Activated naive CD8-positive, alpha-beta T cell treated with anti-CD3 and anti-CD28 coated beads, Interleukin-2, amount 50 U/mL, for 24 hours (primary cell): ENCODE measurements around the gene SNAP47.
"Not testable (repeated sequence)": the region's sequence is repeated elsewhere in the genome, so short reads cannot be mapped to it uniquely, and the experiment has no call there.

Experiments used
- ATAC-seq: fragments of 150-1000 bp; cut with Tn5 transposase; one replicate; pipeline ENCODE4 v1.10.0; 2021
- DNase-seq: peaks from one replicate; pipeline ENCODE4 v3.0.0; 2021
- H3K27ac Mint-ChIP-seq: one replicate; pipeline ENCODE4 v1.8.0; 2021; ENCODE audit warnings: mild to moderate bottlenecking, mixed read lengths
- H3K27me3 Mint-ChIP-seq: one replicate; pipeline ENCODE4 v1.8.0; 2021; ENCODE audit warnings: mixed read lengths
- H3K36me3 Mint-ChIP-seq: one replicate; pipeline ENCODE4 v1.8.0; 2021; ENCODE audit warnings: low read depth, mixed read lengths
- H3K4me1 Mint-ChIP-seq: one replicate; pipeline ENCODE4 v1.8.0; 2021; ENCODE audit warnings: mixed read lengths
- H3K4me3 Mint-ChIP-seq: one replicate; pipeline ENCODE4 v1.8.0; 2021; ENCODE audit warnings: mild to moderate bottlenecking, moderate library complexity, mixed read lengths
- H3K9me3 Mint-ChIP-seq: one replicate; pipeline ENCODE4 v1.8.0; 2021; ENCODE audit warnings: mixed read lengths

The SNAP47 gene, protein sequence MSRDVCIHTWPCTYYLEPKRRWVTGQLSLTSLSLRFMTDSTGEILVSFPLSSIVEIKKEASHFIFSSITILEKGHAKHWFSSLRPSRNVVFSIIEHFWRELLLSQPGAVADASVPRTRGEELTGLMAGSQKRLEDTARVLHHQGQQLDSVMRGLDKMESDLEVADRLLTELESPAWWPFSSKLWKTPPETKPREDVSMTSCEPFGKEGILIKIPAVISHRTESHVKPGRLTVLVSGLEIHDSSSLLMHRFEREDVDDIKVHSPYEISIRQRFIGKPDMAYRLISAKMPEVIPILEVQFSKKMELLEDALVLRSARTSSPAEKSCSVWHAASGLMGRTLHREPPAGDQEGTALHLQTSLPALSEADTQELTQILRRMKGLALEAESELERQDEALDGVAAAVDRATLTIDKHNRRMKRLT

DNA sequence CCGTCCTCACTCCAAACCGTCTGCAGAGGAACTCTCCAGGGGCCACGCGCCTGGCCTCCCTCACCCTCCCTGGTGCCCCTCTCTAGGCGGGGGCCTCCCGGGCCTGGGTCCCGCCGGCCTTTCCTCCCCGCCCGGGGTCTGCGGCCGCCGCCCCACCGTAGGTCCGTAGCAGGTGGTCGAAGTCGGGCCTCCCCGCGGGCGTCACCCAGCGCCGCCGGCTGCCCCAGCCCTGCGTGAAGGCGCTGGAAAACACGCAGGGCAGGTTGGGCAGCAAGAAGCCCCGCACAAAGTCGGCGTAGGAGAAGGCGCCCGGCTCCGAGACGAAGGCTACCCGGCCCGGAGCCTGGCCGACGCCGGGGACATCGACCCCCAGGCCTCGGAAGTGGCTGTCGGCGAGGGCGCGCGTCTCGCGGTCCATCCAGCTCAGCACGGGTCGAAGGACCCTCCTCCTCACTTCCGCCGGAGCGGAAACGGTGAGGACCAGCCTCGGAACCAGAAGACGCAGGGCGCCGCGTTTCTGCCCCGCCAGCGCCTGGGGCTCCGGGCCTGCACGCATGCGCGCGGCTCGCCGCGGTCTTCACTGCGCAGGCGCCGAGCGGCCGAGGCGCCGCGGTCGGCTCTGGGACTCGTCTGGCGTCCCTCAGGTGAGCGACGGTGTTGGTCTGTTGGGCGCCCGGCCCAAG lies at the start of gene SNAP47, which contains the start of gene JMJD4:
Gene SNAP47, plus strand, starts transcription at position 580 of the 683 bp plus-strand sequence. CDS start 12,302 bp downstream, outside the sequence.
Gene JMJD4, minus strand, starts transcription at position 447 of the 683 bp plus-strand sequence. Its CDS starts 29 bp downstream, at position 418.
- Mint-ChIP-seq H3K9me3 (no peaks in the 10 kb centered on the region), H3K4me3 (peak within 1 kb of the TSS; percentile 90), H3K27me3 (no peaks in the 10 kb centered on the region), H3K27ac (peak within 1 kb of the TSS; percentile 83), H3K36me3 (peaks cover 11% of the 10 kb centered on the region), H3K4me1 (peaks cover 43% of the 10 kb centered on the region)
- DNase-seq: peak; percentile 94
- peak; percentile 95 for ATAC-seq

DNA sequence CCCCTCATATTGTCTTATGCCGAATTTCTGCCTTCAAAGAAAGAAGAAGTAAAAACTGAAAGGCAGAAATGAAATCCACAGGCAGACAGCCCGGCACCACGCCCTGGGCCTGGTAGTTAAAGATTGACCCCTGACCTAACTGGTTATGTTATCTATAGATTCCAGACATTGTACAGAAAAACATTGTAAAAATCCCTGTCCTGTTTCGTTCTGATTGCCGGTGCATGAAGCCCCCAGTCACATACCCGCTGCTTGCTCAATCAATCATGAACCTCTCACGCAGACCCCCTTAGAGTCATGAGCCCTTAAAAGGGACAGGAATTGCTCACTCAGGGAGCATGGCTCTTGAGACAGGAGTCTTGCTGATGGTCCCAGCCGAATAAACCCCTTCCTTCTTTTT lies 49.4 kb upstream of the SNAP47 start:
- no peak overlapping the region for H3K4me3 Mint-ChIP-seq
- H3K4me1 Mint-ChIP-seq: no peaks in the 10 kb centered on the region
- H3K9me3 Mint-ChIP-seq: peaks cover 63% of the 10 kb centered on the region
- H3K36me3 Mint-ChIP-seq: peaks cover 15% of the 10 kb centered on the region
- no peak for ATAC-seq
- no peak for DNase-seq
- no peak overlapping the region for H3K27ac Mint-ChIP-seq
- no peaks in the 10 kb centered on the region for H3K27me3 Mint-ChIP-seq

DNA sequence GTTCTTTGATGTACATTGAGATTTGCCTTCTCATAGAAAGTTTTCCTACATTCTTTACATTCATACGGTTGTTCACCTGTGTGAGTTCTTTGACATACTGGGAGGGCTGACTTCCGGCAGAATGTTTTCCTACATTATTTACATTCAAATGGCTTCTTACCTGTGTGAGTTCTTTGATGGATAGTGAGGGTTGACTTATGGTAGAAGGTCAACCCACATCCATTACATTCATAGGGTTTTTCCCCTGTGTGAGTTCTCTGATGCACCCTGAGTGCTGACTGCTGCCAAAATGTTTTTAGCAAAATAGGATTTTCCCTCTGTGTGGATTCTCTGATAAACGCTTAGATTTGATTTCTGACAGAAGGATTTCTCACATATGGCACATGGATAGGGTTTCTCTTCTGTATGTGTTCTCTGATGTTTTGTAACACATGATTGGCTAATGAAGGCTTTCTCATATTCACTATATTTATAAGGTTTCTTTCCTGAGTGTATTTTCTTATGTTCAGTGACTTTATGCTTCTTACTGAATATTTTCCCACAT lies 37.8 kb upstream of the SNAP47 start:
- Mint-ChIP-seq H3K4me3 (no peak overlapping the region), H3K36me3 (peaks cover 17% of the 10 kb centered on the region), H3K4me1 (no peaks in the 10 kb centered on the region), H3K9me3 (peaks cover 41% of the 10 kb centered on the region), H3K27me3 (no peaks in the 10 kb centered on the region), H3K27ac (no peak overlapping the region)
- DNase-seq (no peak), ATAC-seq (no peak)

DNA sequence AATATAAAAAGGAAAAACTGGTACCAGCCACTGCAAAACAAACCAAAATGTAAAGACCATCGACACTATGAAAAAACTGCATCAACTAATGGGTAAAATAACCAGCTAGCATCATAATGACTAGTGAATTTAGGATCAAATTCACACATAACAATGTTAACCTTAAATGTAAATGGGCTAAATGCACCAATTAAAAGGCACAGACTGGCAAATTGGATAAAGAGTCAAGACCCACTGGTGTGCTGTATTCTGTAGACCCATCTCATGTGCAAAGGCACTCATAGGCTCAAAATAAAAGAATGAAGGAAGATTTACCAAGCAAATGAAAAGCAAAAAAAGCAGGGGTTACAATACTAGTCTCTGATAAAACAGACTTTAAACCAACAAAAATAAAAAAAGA lies 33.6 kb upstream of the SNAP47 start:
- not testable (repeated sequence) for H3K4me1 Mint-ChIP-seq

DNA sequence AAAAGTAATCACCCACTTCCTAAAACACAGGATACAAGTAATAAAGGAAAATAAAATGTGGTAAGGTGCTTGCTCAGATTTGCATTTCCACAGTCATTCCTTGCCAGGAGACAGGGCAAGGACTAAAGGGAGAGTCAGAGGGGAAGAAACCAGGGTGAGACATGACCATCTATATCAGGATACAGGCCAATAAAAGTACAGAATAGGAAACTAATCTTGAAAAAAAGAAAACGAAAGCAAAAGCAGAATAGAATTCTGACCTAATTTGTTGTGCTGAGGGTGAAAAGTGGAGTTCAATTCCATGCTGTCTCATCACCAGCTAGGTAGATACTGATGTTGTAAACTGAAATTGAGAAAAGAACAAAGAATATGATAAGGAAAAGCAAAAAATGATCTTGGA lies 27.4 kb upstream of the SNAP47 start:
- Mint-ChIP-seq H3K4me1 (peaks cover 6% of the 10 kb centered on the region), H3K4me3 (no peak overlapping the region), H3K27me3 (no peaks in the 10 kb centered on the region), H3K36me3 (peaks cover 7% of the 10 kb centered on the region), H3K27ac (no peak overlapping the region), H3K9me3 (peaks cover 45% of the 10 kb centered on the region)
- ATAC-seq (peak; percentile 33), DNase-seq (no peak)

More for the DNA sequence above, 33.6 kb upstream of the SNAP47 start:
- H3K36me3 Mint-ChIP-seq: peaks cover 16% of the 10 kb centered on the region
- not testable (repeated sequence) for H3K27me3 Mint-ChIP-seq, ATAC-seq, H3K4me3 Mint-ChIP-seq, DNase-seq, H3K27ac Mint-ChIP-seq
- H3K9me3 Mint-ChIP-seq: peaks cover 52% of the 10 kb centered on the region

DNA sequence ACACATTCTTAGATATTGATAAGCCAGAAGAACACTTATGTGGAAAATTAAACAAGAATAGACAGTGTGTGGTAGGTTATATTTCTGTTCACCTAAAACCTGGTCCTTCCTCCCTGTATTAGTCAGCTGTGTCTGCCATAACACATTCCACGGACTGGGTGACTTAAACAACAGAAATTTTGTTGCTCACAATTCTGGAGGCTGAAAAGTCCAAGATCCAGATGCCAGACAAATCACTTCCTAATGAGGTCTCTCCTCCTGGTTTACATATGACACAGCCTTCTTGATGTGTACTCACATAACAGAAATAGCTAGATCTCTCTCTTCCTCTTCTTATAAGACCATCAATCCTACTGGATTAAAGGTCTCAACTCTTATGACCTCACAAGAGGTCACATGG lies 25.8 kb upstream of the SNAP47 start:
- H3K27me3 Mint-ChIP-seq: no peaks in the 10 kb centered on the region
- peaks cover 6% of the 10 kb centered on the region for H3K4me1 Mint-ChIP-seq
- ATAC-seq: no peak
- peaks cover 9% of the 10 kb centered on the region for H3K36me3 Mint-ChIP-seq
- peaks cover 37% of the 10 kb centered on the region for H3K9me3 Mint-ChIP-seq
- no peak overlapping the region for H3K27ac Mint-ChIP-seq
- H3K4me3 Mint-ChIP-seq: no peak overlapping the region
- DNase-seq: no peak

DNA sequence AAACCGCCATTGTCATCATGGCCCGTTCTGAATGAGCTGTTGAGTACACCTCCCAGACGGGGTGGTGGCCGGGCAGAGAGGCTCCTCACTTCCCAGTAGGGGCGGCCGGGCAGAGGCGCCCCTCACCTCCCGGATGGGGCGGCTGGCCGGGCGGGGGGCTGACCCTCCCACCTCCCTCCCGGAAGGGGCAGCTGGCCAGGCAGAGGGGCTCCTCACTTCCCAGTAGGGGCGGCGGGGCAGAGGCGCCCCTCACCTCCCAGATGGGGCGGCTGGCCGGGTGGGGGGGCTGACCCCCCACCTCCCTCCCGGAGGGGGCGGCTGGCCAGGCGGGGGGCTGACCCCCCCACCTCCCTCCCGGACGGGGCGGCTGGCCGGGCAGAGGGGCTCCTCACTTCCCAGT lies 24.8 kb upstream of the SNAP47 start:
- peaks cover 10% of the 10 kb centered on the region for H3K36me3 Mint-ChIP-seq
- not testable (repeated sequence) for H3K27ac Mint-ChIP-seq

DNA sequence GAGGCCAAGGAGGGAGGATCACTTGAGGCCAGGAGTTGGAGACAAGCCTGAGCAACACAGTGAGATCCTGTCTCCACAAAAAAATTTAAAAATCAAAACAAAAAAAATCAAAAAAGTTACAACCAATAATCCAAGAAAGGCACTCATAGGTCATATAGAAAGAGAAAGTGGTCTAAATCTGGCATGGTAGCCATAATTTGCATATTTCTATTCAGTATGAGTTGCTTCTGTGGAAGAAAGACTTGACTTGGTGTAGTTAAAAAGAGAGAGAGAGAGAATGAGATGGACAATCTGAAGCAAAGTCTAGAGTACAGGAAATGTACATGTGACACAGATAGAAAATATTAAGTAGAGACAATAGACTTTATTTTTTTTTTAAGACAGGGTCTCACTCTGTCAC lies 22.6 kb upstream of the SNAP47 start:
- Mint-ChIP-seq H3K36me3 (peaks cover 14% of the 10 kb centered on the region), H3K4me1 (peaks cover 4% of the 10 kb centered on the region), H3K9me3 (peaks cover 55% of the 10 kb centered on the region), H3K27ac (no peak overlapping the region), H3K27me3 (peaks cover 2% of the 10 kb centered on the region), H3K4me3 (no peak overlapping the region)
- DNase-seq: no peak
- no peak for ATAC-seq

More for the DNA sequence above, 24.8 kb upstream of the SNAP47 start:
- not testable (repeated sequence) for H3K4me1 Mint-ChIP-seq, ATAC-seq, H3K27me3 Mint-ChIP-seq, H3K4me3 Mint-ChIP-seq, DNase-seq
- H3K9me3 Mint-ChIP-seq: peaks cover 40% of the 10 kb centered on the region

DNA sequence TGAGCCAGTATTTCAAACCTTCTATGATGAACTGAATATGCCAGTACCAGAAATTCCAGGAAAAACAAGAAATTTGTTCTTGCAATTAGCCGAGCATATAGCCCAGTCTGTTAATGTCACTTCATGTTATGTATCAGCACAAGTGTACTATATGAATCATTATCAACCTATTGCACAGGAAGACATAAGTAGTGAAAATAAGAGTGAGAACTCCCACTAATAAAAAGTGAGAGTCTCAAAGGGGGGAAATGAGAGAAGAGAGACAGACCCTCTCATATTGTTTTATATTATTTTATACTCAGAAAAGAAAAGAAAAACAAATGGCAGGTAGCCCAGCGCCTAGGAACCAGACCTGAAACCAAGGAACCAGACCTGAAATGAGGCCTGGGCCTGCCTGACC lies 16.3 kb upstream of the SNAP47 start:
- Mint-ChIP-seq H3K4me3 (no peak overlapping the region), H3K36me3 (peaks cover 35% of the 10 kb centered on the region), H3K4me1 (no peaks in the 10 kb centered on the region), H3K27ac (no peak overlapping the region), H3K27me3 (peaks cover 2% of the 10 kb centered on the region), H3K9me3 (peaks cover 79% of the 10 kb centered on the region)
- no peak for DNase-seq
- ATAC-seq: no peak

DNA sequence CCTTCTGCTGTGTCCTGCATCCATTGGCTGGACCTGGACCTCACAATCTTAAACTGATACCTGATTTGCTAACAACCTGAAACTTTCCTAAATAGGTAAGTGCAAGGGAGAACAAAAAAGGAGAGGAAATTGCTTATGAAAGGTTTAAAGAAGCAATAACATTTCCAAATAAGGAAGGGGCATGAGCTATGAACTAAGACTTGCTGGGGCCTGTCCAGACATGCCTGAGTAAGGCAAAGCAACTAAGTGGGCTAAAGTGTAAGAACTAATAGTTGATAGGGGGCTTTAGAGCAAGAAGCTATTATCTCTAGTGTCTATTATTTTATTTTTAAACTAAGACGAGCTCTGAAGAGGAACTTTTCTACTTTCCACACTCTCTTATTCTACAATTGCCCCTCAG lies 11.8 kb upstream of the SNAP47 start:
- H3K27me3 Mint-ChIP-seq: peaks cover 12% of the 10 kb centered on the region
- no peak overlapping the region for H3K27ac Mint-ChIP-seq
- ATAC-seq (no peak), DNase-seq (no peak)
- H3K36me3 Mint-ChIP-seq: peaks cover 24% of the 10 kb centered on the region
- peaks cover 11% of the 10 kb centered on the region for H3K4me1 Mint-ChIP-seq
- peaks cover 54% of the 10 kb centered on the region for H3K9me3 Mint-ChIP-seq
- H3K4me3 Mint-ChIP-seq: no peak overlapping the region

DNA sequence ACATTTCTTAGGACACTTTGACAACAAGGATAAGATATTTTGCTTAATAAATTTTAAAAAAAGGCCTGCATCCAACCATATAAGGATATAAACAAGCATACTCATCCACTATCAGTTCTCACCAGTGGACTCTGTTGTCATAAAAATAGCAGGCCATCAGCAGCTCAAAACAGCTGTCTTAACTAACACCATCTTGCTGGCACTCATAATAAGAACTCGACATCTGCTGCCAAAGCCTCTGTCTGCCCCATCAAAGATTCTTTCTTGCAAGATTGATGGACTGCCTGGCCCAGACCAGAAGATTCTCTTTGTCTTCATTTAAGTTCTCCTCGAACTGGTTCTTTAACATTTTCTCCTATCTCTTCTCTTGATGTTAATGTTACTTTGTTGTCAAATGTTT lies 10.2 kb upstream of the SNAP47 start:
- Mint-ChIP-seq H3K36me3 (peaks cover 17% of the 10 kb centered on the region), H3K9me3 (peaks cover 41% of the 10 kb centered on the region), H3K27ac (no peak overlapping the region), H3K27me3 (peaks cover 12% of the 10 kb centered on the region), H3K4me1 (peaks cover 23% of the 10 kb centered on the region), H3K4me3 (no peak overlapping the region)
- ATAC-seq (no peak), DNase-seq (no peak)

DNA sequence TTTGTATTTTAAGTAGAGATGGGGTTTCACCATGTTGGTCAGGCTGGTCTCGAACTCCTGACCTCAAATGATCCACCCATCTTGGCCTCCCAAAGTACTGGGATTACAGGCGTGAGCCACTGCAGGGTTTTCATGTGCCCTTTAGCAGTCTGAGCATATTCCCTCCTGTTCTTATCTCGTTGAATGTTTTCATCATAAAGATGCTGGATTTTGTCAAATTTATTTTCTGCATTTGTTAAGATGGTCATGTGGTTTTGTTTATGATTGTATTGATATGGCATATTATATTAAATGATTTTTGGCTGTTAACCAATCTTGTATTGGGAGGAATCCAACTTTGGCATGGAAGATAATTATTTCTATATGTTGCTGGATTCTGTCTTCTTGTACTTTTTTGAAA lies 8.9 kb upstream of the SNAP47 start:
- peaks cover 12% of the 10 kb centered on the region for H3K27me3 Mint-ChIP-seq
- ATAC-seq (no peak), DNase-seq (no peak)
- no peak overlapping the region for H3K27ac Mint-ChIP-seq
- peaks cover 27% of the 10 kb centered on the region for H3K4me1 Mint-ChIP-seq
- peaks cover 29% of the 10 kb centered on the region for H3K9me3 Mint-ChIP-seq
- peaks cover 10% of the 10 kb centered on the region for H3K36me3 Mint-ChIP-seq
- no peak overlapping the region for H3K4me3 Mint-ChIP-seq

DNA sequence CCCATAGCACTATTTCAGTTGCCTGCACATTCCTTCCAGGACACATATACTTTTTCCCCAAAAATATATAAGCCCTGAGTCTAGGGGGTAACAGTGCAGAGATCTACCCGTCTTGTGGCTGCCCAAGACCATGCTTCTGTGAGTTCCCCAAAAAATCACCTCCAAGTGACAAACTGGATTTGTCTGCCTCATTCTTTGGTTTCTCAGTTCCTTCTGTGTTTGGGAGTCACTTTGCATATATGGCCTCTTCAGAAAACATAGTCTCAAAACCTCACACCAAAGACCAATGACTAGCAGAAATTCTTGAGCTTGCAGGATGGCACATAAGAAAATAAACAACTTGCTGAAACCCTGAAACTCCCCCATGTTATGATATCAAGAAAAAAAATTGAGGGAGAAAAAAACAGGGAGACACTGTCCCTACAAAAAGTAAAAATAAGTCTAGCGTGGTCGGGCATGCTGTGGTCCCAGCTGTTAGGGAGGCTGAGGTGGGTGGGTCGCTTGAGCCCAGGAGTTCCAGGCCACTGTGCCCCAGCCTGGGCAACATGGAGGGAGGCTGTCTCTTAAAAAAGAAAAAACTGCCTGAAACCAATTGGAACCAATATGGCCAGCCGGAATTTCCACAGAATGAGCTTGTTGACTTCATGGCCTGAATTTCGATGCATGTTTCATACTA lies 8.2 kb upstream of the SNAP47 start:
- Mint-ChIP-seq H3K4me3 (no peak overlapping the region), H3K27ac (no peak overlapping the region)
- ATAC-seq: no peak

More for the DNA sequence above, 8.2 kb upstream of the SNAP47 start:
- peaks cover 12% of the 10 kb centered on the region for H3K27me3 Mint-ChIP-seq
- peaks cover 6% of the 10 kb centered on the region for H3K36me3 Mint-ChIP-seq
- DNase-seq: no peak
- H3K4me1 Mint-ChIP-seq: peaks cover 27% of the 10 kb centered on the region
- peaks cover 21% of the 10 kb centered on the region for H3K9me3 Mint-ChIP-seq
